CD14-positive monocyte (primary cell): ENCODE data around the gene SLC37A2. TPM values are rescaled to one million over a fixed set of nuclear protein-coding genes. Genes with fewer than 3 reads are reported as not detected.

Experiments
- DNase-seq, 3 donors: peaks; one replicate each; pipeline ENCODE4 v3.0.0-alpha.2; 2011 to 2022
- H2AFZ ChIP-seq: 2 replicates; pipeline ENCODE4 v1.6.0; 2012; ENCODE audit warnings: mild to moderate bottlenecking, low read depth, low read length, inconsistent platforms; ENCODE audit not compliant: insufficient read depth, poor library complexity, severe bottlenecking
- H3K27ac ChIP-seq, 2 donors: 1 replicate in 1 of 2; 2 replicates in 1 of 2; pipeline ENCODE4 v1.5.1; 2012 to 2013; ENCODE audit warnings: low read length in 2 of 2, control low read depth in 1 of 2, inconsistent platforms in 1 of 2, low read depth in 1 of 2, mild to moderate bottlenecking in 1 of 2
- H3K27me3 ChIP-seq, 2 donors: one replicate each; pipeline versions ENCODE4 v1.6.0 to v1.6.1; 2011 to 2013; ENCODE audit warnings: low read length in 2 of 2; ENCODE audit not compliant: control insufficient read depth in 2 of 2, insufficient read depth in 2 of 2
- H3K36me3 ChIP-seq, 2 donors: replicated peaks in 1 of 2; 1 replicate in 1 of 2; 2 replicates in 1 of 2; pipeline versions ENCODE4 v1.5.1 to v1.6.1; 2012 to 2013; ENCODE audit warnings: low read length in 2 of 2, control low read depth in 1 of 2, inconsistent platforms in 1 of 2, mild to moderate bottlenecking in 1 of 2; ENCODE audit not compliant: insufficient read depth in 2 of 2, control insufficient read depth in 1 of 2
- H3K4me1 ChIP-seq, 2 donors: 1 replicate in 1 of 2; 2 replicates in 1 of 2; pipeline versions ENCODE4 v1.5.1 to v1.6.1; 2012 to 2013; ENCODE audit warnings: low read length in 2 of 2, control low read depth in 1 of 2, inconsistent platforms in 1 of 2, mild to moderate bottlenecking in 1 of 2, moderate library complexity in 1 of 2; ENCODE audit not compliant: insufficient read depth in 2 of 2, control insufficient read depth in 1 of 2
- H3K4me2 ChIP-seq: replicated peaks from 2 replicates; pipeline ENCODE3; 2012; ENCODE audit warnings: low read length, moderate library complexity, mild to moderate bottlenecking; ENCODE audit not compliant: poor library complexity, severe bottlenecking; ENCODE audit errors: extremely low read depth
- H3K4me3 ChIP-seq, 3 experiments: fragments of 200-600 bp in 1 of 3; sonication (generic) in 1 of 3; replicated peaks in 1 of 3; 1 replicate in 2 of 3; 2 replicates in 1 of 3; pipeline ENCODE4 v1.5.1; 2011 to 2013; ENCODE audit warnings: low read length in 3 of 3, mild to moderate bottlenecking in 3 of 3, control low read depth in 2 of 3, low read depth in 2 of 3, inconsistent platforms in 1 of 3, moderate library complexity in 1 of 3
- H3K79me2 ChIP-seq: 2 replicates; pipeline ENCODE4 v1.6.0; 2012; ENCODE audit warnings: mild to moderate bottlenecking, control low read depth, inconsistent platforms, low read length, moderate library complexity; ENCODE audit not compliant: insufficient read depth
- H3K9ac ChIP-seq: 2 replicates; pipeline ENCODE4 v1.6.0; 2017; ENCODE audit warnings: low read length, mild to moderate bottlenecking; ENCODE audit not compliant: insufficient read depth, poor library complexity, severe bottlenecking
- H3K9me3 ChIP-seq, 2 donors: replicated peaks in 1 of 2; 1 replicate in 1 of 2; 2 replicates in 1 of 2; pipeline versions ENCODE4 v1.5.1 to v1.6.1; 2012 to 2013; ENCODE audit warnings: low read length in 2 of 2, control low read depth in 1 of 2; ENCODE audit not compliant: control insufficient read depth in 1 of 2, insufficient read depth in 1 of 2
- H4K20me1 ChIP-seq: 2 replicates; pipeline ENCODE4 v1.6.0; 2012; ENCODE audit warnings: mild to moderate bottlenecking, low read length, control low read depth, moderate library complexity; ENCODE audit not compliant: insufficient read depth
- H3K27ac Mint-ChIP-seq, 7 donors: one replicate each; pipeline ENCODE4 v1.8.0; 2020; ENCODE audit warnings: mild to moderate bottlenecking in 7 of 7, mixed read lengths in 7 of 7, moderate library complexity in 6 of 7, inconsistent platforms in 2 of 7
- H3K27me3 Mint-ChIP-seq, 3 donors: one replicate each; pipeline ENCODE4 v1.8.0; 2021 to 2022; ENCODE audit warnings: low read depth in 3 of 3, mild to moderate bottlenecking in 3 of 3, mixed read lengths in 3 of 3, moderate library complexity in 3 of 3, inconsistent platforms in 1 of 3
- H3K36me3 Mint-ChIP-seq, 2 donors: one replicate each; pipeline ENCODE4 v1.8.0; 2020; ENCODE audit warnings: mixed read lengths in 2 of 2, inconsistent platforms in 1 of 2, mild to moderate bottlenecking in 1 of 2
- H3K4me1 Mint-ChIP-seq: one replicate; pipeline ENCODE4 v1.8.0; 2020; ENCODE audit warnings: mild to moderate bottlenecking, mixed read lengths
- H3K4me3 Mint-ChIP-seq, 2 donors: one replicate each; pipeline ENCODE4 v1.8.0; 2020; ENCODE audit warnings: mild to moderate bottlenecking in 2 of 2, mixed read lengths in 2 of 2, moderate library complexity in 1 of 2
- H3K9me3 Mint-ChIP-seq, 7 donors: one replicate each; pipeline ENCODE4 v1.8.0; 2020 to 2022; ENCODE audit warnings: mixed read lengths in 7 of 7, mild to moderate bottlenecking in 6 of 7, moderate library complexity in 6 of 7, inconsistent platforms in 2 of 7
- WGBS: methylation state at CpG from one replicate; pipeline ENCODE4 v1.1.5; 2013; ENCODE audit warnings: missing lambda C conversion rate; ENCODE audit not compliant: insufficient coverage; 5-methylcytosine and 5-hydroxymethylcytosine counted together
- intact Hi-C, 2 donors: fragments of 100-400 bp; cut with micrococcal nuclease; formaldehyde crosslinking; loops; one replicate each; pipeline versions ENCODE4 v1.15.0 to v1.15.1; 2023
- polyA minus RNA-seq: library from RNA; depleted of rRNA, polyadenylated mRNA; stranded (reverse); fragments of >200 nt; gene quantifications from 2 replicates; pipeline ENCODE4 v1.2.3, GENCODE V29; 2012
- polyA plus RNA-seq, 3 donors: library from polyadenylated mRNA; depleted of rRNA in 1 of 3; unstranded in 2 of 3; stranded (reverse) in 1 of 3; fragments of 300-500 nt in 2 of 3; fragments of >200 nt in 1 of 3; fragmentation: Illumina TruSeq in 2 of 3; gene quantifications; 1 replicate in 2 of 3; 2 replicates in 1 of 3; pipeline ENCODE4 v1.2.3, GENCODE V29; 2012 to 2021
- total RNA-seq, 12 experiments: library from RNA in 1 of 12; stranded (reverse) in 1 of 12; fragments of 120-200 nt in 1 of 12; gene quantifications; one replicate each; pipeline ENCODE4 v1.2.4 and lab custom pipeline; 2013 to 2026; ENCODE audit warnings: mixed read lengths in 6 of 12, inconsistent platforms in 1 of 12
- TF ChIP-seq, protein P1 (sequence below): fragments of 200-600 bp; IDR thresholded peaks from one replicate; pipeline ENCODE4 v1.8.0; 2022; ENCODE audit warnings: antibody characterized with exemption, mild to moderate bottlenecking

SLC37A2 gene
- total RNA-seq (2013), result 65.2 TPM
- polyA plus RNA-seq, result 10 to 100 TPM; 70.8 to 81.5 (median 78.9) TPM
- 26.7 and 44.7 TPM in 2 replicates for polyA minus RNA-seq
- 19.2 to 247 (median 104) reads per million in 11 experiments for total RNA-seq (lab: John Stamatoyannopoulos, UW)

- DNase-seq, result peak; percentile 96 to 98 (median 97)
- H3K9me3 ChIP-seq, result no peaks in the 10 kb centered on the region
- Mint-ChIP-seq H3K4me3 (peak within 1 kb of the TSS; percentile 86 to 92), H3K27ac (peak within 1 kb of the TSS; percentile 89 to 97 (median 95)), H3K4me1 (peaks cover 47% of the 10 kb centered on the region), H3K27me3 (peaks cover 1 to 5% (median 5%) of the 10 kb centered on the region in 3 donors), H3K9me3 (no peaks in the 10 kb centered on the region), H3K36me3 (peaks cover 14 to 17% of the 10 kb centered on the region in 2 donors)
- H3K27me3 ChIP-seq, result no peaks in the 10 kb centered on the region
- peak within 1 kb of the TSS; percentile 86 for H3K4me2 ChIP-seq
- peaks cover 40 to 52% of the 10 kb centered on the region in 2 donors for H3K4me1 ChIP-seq
- peak within 1 kb of the TSS; percentile 93 for H3K27ac ChIP-seq
- intact Hi-C loops, result loop anchor here (5.0 to 10.0 kb wide), 3 partner anchors 49 to 108 kb away; partner anchors contain the start of genes CCDC15 (in 1 of the 2) and TMEM218 (in 1 of the 2)
- no peaks in the 10 kb centered on the region for H3K36me3 ChIP-seq
- 0% methylated on average over 46 of the region's 46 CpGs for WGBS
- peak within 1 kb of the TSS; percentile 98 for H3K9ac ChIP-seq
- TF ChIP-seq, protein P1, sequence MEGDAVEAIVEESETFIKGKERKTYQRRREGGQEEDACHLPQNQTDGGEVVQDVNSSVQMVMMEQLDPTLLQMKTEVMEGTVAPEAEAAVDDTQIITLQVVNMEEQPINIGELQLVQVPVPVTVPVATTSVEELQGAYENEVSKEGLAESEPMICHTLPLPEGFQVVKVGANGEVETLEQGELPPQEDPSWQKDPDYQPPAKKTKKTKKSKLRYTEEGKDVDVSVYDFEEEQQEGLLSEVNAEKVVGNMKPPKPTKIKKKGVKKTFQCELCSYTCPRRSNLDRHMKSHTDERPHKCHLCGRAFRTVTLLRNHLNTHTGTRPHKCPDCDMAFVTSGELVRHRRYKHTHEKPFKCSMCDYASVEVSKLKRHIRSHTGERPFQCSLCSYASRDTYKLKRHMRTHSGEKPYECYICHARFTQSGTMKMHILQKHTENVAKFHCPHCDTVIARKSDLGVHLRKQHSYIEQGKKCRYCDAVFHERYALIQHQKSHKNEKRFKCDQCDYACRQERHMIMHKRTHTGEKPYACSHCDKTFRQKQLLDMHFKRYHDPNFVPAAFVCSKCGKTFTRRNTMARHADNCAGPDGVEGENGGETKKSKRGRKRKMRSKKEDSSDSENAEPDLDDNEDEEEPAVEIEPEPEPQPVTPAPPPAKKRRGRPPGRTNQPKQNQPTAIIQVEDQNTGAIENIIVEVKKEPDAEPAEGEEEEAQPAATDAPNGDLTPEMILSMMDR, result peak; percentile 26
- peak within 1 kb of the TSS; percentile 60 to 80 (median 75) for H3K4me3 ChIP-seq
- peaks cover 40% of the 10 kb centered on the region for H3K79me2 ChIP-seq
- H2AFZ ChIP-seq, result peak within 1 kb of the TSS; percentile 64
- H4K20me1 ChIP-seq, result no peaks in the 10 kb centered on the region
Measured at GRCh38 chr11:125062931-125063428, at the start of gene SLC37A2. Gene SLC37A2 (plus strand): TSS chr11:125063305. CDS start chr11:125063368, 63 bp downstream.

GRCh38 chr11:125016413-125016812 is 46.7 kb upstream of the SLC37A2 start:
- no peak overlapping the region for H3K27ac ChIP-seq
- H4K20me1 ChIP-seq, result no peaks in the 10 kb centered on the region
- no peak overlapping the region for H2AFZ ChIP-seq
- intact Hi-C loops, result no loop called here
- no peaks in the 10 kb centered on the region for H3K4me1 ChIP-seq
- Mint-ChIP-seq H3K9me3 (peaks cover 0 to 6% (median 0%) of the 10 kb centered on the region in 7 donors), H3K27me3 (no peaks in the 10 kb centered on the region), H3K36me3 (peaks cover 5 to 15% of the 10 kb centered on the region in 2 donors), H3K27ac (no peak overlapping the region), H3K4me1 (peaks cover 2% of the 10 kb centered on the region), H3K4me3 (no peak overlapping the region)
- DNase-seq, result no peak
- no peaks in the 10 kb centered on the region for H3K27me3 ChIP-seq
- peaks cover 0 to 6% of the 10 kb centered on the region in 2 donors for H3K36me3 ChIP-seq
- no peaks in the 10 kb centered on the region for H3K9me3 ChIP-seq
- H3K4me3 ChIP-seq, result no peak overlapping the region
- H3K79me2 ChIP-seq, result no peaks in the 10 kb centered on the region
- no peak overlapping the region for H3K9ac ChIP-seq
- TF ChIP-seq, protein P1, result no peak
- H3K4me2 ChIP-seq, result no peak overlapping the region
